GF-D8 (cell line): ENCODE data around the gene RAB3IL1.

ENCODE experiments used
- DNase-seq: peaks from one replicate; lab custom pipeline; 2025; lab: John Stamatoyannopoulos, UW

Gene RAB3IL1

DNA sequence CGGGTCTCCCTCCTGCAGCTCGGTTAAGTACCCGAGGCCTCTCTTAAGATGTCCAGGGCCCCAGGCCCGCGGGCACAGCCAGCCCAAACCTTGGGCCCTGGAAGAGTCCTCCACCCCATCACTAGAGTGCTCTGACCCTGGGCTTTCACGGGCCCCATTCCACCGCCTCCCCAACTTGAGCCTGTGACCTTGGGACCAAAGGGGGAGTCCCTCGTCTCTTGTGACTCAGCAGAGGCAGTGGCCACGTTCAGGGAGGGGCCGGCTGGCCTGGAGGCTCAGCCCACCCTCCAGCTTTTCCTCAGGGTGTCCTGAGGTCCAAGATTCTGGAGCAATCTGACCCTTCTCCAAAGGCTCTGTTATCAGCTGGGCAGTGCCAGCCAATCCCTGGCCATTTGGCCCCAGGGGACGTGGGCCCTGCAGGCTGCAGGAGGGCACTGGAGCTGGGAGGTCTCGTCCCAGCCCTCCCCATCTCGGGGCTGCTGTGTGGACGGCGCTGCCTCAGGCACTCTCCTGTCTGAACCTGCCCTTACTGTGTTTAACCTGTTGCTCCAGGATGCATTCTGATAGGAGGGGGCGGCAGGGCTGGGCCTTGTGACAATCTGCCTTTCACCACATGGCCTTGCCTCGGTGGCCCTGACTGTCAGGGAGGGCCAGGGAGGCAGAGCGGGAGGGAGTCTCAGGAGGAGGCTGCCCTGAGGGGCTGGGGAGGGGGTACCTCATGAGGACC is 51.0 kb downstream of the RAB3IL1 start:
- DNase-seq: no peak

GRCh38 chr11:61864814-61865775 is 52.3 kb downstream of the RAB3IL1 start:
- DNase-seq: no peak

GRCh38 chr11:61863548-61864081 is 53.8 kb downstream of the RAB3IL1 start:
- DNase-seq: no peak

GRCh38 chr11:61862714-61863547 is 54.4 kb downstream of the RAB3IL1 start:
- no peak for DNase-seq

GRCh38 chr11:61861634-61862033 is 55.7 kb downstream of the RAB3IL1 start:
- no peak for DNase-seq

- no peak for DNase-seq
Measured at GRCh38 chr11:61860054-61860903, 57.1 kb downstream of the RAB3IL1 start.

GRCh38 chr11:61855939-61856680 is 61.3 kb downstream of the RAB3IL1 start:
- no peak for DNase-seq

DNA sequence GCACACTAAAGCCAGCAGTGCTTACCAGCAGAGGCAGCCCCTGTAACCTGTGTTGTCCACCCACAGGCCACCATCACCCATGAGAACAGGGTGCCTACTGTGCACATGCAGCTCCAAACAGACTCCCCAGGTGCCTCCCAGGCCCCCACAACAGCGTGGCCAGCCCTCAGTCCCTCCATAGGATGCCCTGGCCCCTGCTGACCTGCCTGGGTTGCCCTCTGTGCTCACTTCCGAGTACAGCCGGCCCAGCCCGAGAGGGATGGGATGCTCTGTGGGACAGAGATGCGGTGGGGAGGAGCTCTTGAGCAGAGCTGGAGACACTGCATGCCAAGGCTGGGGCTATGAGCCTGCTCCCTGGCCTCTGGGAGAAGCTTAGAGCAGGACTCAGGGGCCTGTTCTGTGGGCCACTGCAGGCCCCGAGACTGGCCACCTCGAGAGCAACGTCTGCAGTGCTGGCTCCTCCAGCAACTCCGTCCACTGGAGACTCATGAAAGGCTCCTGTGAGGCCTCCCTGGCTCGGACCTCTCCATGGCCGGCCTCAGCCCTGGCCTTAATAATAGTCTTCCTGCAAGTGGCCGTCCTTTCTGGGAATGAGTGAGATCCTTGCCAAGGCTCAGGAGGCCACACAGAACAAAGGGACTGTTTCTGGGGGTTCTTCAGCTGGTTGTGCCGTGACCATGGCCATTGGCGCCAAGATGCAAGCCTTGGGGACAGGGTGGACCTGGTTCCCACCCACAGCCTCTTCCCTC is 62.2 kb downstream of the RAB3IL1 start:
- DNase-seq: no peak

GRCh38 chr11:61854206-61854895 is 63.0 kb downstream of the RAB3IL1 start:
- no peak for DNase-seq

DNA sequence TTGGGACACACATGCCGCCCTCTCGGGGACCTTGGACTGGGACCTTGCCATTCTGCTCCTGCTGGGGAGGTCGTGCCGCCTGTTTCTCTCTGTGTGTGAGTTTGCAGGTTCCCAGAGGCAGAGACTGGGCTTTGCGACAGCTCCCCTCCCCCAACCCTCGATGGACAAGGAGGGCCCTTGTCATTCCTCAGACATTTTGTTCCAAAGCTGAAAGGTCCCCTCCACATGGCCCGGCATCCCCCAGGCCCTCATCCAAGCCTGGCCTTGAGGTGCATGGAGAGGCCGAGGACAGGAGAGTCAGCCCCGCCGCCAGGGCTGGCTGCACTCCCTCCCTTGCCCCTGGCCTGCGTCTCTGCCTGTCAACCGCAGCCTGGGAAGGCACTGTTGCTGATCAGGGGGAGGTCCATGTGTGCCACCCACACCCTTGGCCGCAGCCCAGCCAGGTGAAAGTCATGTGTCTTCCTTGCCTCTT is 63.6 kb downstream of the RAB3IL1 start:
- DNase-seq: no peak

DNA sequence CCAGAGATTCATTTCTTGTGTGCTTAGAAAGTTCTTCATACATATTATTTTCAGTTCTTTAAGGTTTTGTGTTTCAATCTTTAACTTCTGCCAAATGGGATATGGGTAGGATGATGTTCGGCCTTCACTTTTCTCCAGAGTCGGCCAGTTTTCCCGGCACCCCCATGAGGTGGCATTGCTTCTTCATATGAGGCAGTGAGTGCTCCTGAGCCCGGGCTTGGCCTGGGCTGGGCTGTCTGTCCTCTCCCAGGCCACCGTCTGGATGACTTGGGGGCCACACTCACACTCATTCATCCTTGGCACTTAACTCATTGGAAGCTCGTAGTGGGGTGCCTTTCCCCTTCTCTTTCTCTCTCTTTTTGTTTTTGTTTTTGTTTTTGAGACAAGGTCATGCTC is 65.5 kb downstream of the RAB3IL1 start:
- DNase-seq: no peak

DNA sequence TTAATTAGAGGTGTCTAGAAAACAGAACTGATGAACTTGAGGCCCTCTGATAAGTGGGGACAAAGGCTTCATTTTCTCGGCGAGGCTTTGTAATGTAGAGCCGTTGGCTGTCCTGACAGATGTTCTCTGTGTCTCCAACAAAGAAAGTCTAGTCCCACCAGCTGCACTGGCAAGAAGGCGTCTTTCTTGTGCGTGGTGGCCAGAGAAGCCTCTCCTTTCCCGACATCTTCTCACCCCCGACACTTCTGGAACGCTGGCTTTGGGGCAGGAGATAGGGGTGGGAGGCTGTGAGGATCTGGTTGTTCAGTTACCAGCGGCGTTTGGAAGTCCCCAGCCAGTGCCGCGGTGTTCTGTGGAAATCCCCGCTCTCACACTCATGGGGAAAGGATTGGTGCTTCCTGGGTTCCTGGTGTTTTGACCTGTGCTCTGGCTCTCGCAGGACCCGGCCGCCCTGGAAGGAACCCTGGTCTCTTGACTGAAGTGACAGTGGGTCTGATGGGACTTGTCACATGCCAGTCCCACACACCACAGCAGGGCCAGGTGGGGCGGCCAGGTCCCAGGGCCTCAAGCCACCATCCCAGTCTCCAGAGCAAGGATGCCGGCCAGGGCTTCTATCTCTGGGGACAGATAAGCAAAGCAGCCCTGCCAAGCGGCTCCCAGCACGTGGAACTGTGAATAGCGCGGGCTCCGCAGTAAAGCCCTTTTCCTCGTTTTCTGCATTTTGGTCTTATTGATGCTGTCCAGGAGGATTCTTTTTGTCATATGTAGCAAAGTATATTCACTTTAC is 66.1 kb downstream of the RAB3IL1 start:
- no peak for DNase-seq

GRCh38 chr11:61850687-61851086 is 66.7 kb downstream of the RAB3IL1 start:
- DNase-seq: no peak

DNA sequence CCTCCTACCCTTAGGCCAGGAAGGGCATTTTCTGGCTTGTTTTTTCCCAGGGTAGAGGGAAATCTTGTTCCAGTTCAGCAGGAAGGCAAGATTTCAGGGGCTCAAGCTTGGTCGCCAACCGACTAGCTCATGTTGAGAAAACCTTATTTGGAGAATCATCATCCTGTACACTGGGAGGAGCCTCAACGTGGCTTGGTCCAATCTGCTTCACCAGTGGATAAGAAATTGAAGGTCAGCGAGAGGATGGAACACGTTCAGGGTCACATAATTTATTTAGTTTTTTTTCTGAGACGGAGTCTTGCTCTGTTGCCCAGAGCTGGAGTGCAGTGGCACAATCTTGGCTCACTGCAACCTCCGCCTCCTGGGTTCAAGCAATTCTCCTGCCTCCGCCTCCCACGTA is 68.7 kb downstream of the RAB3IL1 start:
- DNase-seq: no peak

DNA sequence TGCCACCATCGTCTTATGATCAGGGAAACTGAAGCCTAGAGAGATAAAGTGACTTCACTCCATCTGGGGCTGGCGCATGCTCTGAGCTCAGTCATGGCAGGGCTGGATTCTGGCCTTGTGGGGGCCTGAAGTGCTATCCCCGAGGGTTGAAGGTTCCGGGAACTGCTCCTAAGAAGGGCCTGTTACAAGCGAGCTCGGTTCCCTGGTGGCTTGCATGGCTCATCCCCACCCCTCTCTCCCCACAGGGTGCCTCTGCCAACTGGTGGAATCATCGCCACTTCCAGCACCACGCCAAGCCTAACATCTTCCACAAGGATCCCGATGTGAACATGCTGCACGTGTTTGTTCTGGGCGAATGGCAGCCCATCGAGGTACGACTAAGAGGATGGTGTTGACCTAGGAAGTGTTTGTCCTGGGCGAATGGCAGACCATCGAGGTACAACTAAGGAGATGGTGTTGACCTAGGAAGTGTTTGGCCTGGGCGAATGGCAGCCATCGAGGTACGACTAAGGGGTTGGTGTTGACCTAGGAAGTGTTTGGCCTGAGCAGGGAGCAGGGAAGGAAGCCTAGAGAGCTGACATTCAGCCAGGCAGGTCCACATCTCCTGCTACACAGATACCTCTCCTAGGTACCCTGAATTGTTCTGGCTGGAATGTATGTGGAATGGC is 69.3 kb downstream of the RAB3IL1 start:
- no peak for DNase-seq
